ENCODE measurements around the gene CCDC185. TPM values are rescaled to one million over a fixed set of nuclear protein-coding genes. Genes with fewer than 3 reads are reported as not detected.

The CCDC185 gene
- total RNA-seq, 4 donors from 2014 or later: not detected

- Histone ChIP-seq H3K9me3 (no peaks in the 10 kb centered on the region), H3K36me3 (no peaks in the 10 kb centered on the region), H3K4me1 (no peaks in the 10 kb centered on the region), H3K27ac (no peak overlapping the region), H3K27me3 (no peaks in the 10 kb centered on the region), H3K4me3 (no peak overlapping the region)
- DNase-seq (ENCODE audit: low spot score in 2 of 2): no peak
- no peak for TF ChIP-seq POLR2A (IDR thresholded peaks at IDR 0.05)
- WGBS: 35% methylated on average over 2 of the region's 2 CpGs
These were observed 18.1 kb downstream of the CCDC185 start for GRCh38 chr1:223411309-223411708.

- TF ChIP-seq POLR2AphosphoS5 (IDR thresholded peaks at IDR 0.05) (no peak), EP300 (IDR thresholded peaks at IDR 0.05) (no peak), CTCF (IDR thresholded peaks at IDR 0.05) (no peak), POLR2A (IDR thresholded peaks at IDR 0.05) (no peak)
- no peaks in the 10 kb centered on the region for H3K4me1 ChIP-seq
- H3K9me3 ChIP-seq: no peaks in the 10 kb centered on the region
- H3K27ac ChIP-seq: no peak overlapping the region
- H3K4me3 ChIP-seq: no peak overlapping the region
- H3K36me3 ChIP-seq: no peaks in the 10 kb centered on the region
- DNase-seq (ENCODE audit: low spot score in 2 of 2): no peak
- no peaks in the 10 kb centered on the region for H3K27me3 ChIP-seq
These were observed 18.5 kb downstream of the CCDC185 start for GRCh38 chr1:223411710-223412109.

- TF ChIP-seq POLR2A (IDR thresholded peaks at IDR 0.05) (no peak), EP300 (IDR thresholded peaks at IDR 0.05) (no peak), POLR2AphosphoS5 (IDR thresholded peaks at IDR 0.05) (no peak), CTCF (IDR thresholded peaks at IDR 0.05) (no peak)
- 70% methylated on average over 2 of the region's 2 CpGs for WGBS
- DNase-seq (ENCODE audit: low spot score in 2 of 2): no peak
- Histone ChIP-seq H3K4me3 (no peak overlapping the region), H3K9me3 (no peaks in the 10 kb centered on the region), H3K36me3 (no peaks in the 10 kb centered on the region), H3K27me3 (no peaks in the 10 kb centered on the region), H3K4me1 (no peaks in the 10 kb centered on the region), H3K27ac (no peak overlapping the region)
These were observed 20.0 kb downstream of the CCDC185 start for GRCh38 chr1:223413216-223413615.

- WGBS: 48% methylated on average over 2 of the region's 2 CpGs
- H3K36me3 ChIP-seq: no peaks in the 10 kb centered on the region
- no peak for DNase-seq (ENCODE audit: low spot score in 2 of 2)
- H3K4me1 ChIP-seq: peaks cover 5% of the 10 kb centered on the region
- H3K9me3 ChIP-seq: no peaks in the 10 kb centered on the region
- no peaks in the 10 kb centered on the region for H3K27me3 ChIP-seq
- no peak overlapping the region for H3K4me3 ChIP-seq
- no peak overlapping the region for H3K27ac ChIP-seq
- no peak for TF ChIP-seq POLR2AphosphoS5 (IDR thresholded peaks at IDR 0.05)
- no peak for TF ChIP-seq CTCF (IDR thresholded peaks at IDR 0.05)
- TF ChIP-seq POLR2A (IDR thresholded peaks at IDR 0.05): no peak
- no peak for TF ChIP-seq EP300 (IDR thresholded peaks at IDR 0.05)
These were observed 24.2 kb downstream of the CCDC185 start for GRCh38 chr1:223417444-223417843.

GRCh38 chr1:223417903-223418663 is 24.9 kb downstream of the CCDC185 start:
- Histone ChIP-seq H3K27me3 (no peaks in the 10 kb centered on the region), H3K27ac (no peak overlapping the region)
- 75% methylated on average over 7 of the region's 7 CpGs for WGBS

More at GRCh38 chr1:223417903-223418663, 24.9 kb downstream of the CCDC185 start:
- TF ChIP-seq EP300 (IDR thresholded peaks at IDR 0.05) (no peak), POLR2AphosphoS5 (IDR thresholded peaks at IDR 0.05) (no peak), POLR2A (IDR thresholded peaks at IDR 0.05) (no peak), CTCF (IDR thresholded peaks at IDR 0.05) (no peak)
- H3K36me3 ChIP-seq: no peaks in the 10 kb centered on the region
- no peaks in the 10 kb centered on the region for H3K9me3 ChIP-seq
- H3K4me1 ChIP-seq: peaks cover 5% of the 10 kb centered on the region
- H3K4me3 ChIP-seq: no peak overlapping the region
- DNase-seq (ENCODE audit: low spot score in 2 of 2): no peak

Data from suprapubic skin (tissue), 4 donors.